Endothelial cell of umbilical vein (primary cell): Measurements from ENCODE around the gene PEAR1. TPM values are rescaled to one million over a fixed set of nuclear protein-coding genes. Genes with fewer than 3 reads are reported as not detected.

Experiments
- BruUV-seq: library from RNA; stranded (reverse); fragments of 400-500 nt; replicated peaks from 2 replicates; lab custom pipeline; 2021; lab: Mats Ljungman, UMichigan
- CTCF ChIA-PET: fragments of 300-600, 350-600 bp; sonication (Branson Sonifier 250); formaldehyde crosslinking; loops from one replicate; lab custom pipeline; 2021; ENCODE audit warnings: antibody characterized with exemption, inconsistent platforms; lab: Charles Lee
- POLR2A ChIA-PET: fragments of 300-600, 350-600 bp; sonication (Branson Sonifier 250); formaldehyde crosslinking; loops from one replicate; lab custom pipeline; 2021; ENCODE audit warnings: antibody characterized with exemption, inconsistent platforms; lab: Charles Lee
- DNase-seq: peaks from one replicate; pipeline ENCODE4 v3.0.0-alpha.2; 2011; ENCODE audit warnings: low read depth, low spot score
- FAIRE-seq: peaks from 2 replicates; lab custom pipeline; 2011; peaks lifted over from hg19 to GRCh38; lab: Jason Lieb, UNC
- H2AFZ ChIP-seq: 2 replicates; pipeline ENCODE4 v1.6.0; 2012; ENCODE audit warnings: low read depth, low read length, control low read depth, inconsistent platforms
- H3K27ac ChIP-seq: 2 replicates; pipeline ENCODE4 v1.5.1; 2011; ENCODE audit warnings: low read depth, mild to moderate bottlenecking, control low read depth, low read length, moderate library complexity; ENCODE audit not compliant: insufficient read depth
- H3K27me3 ChIP-seq, 2 experiments: 2 replicates each; pipeline versions ENCODE4 v1.6.0 to v1.6.1; 2011; ENCODE audit warnings: low read length in 2 of 2, mixed read lengths in 1 of 2; ENCODE audit not compliant: control insufficient read depth in 2 of 2, insufficient read depth in 2 of 2
- H3K36me3 ChIP-seq, 2 experiments: 2 replicates in 1 of 2; 3 replicates in 1 of 2; pipeline ENCODE4 v1.5.1; 2011; ENCODE audit warnings: low read length in 2 of 2, mild to moderate bottlenecking in 1 of 2, moderate library complexity in 1 of 2; ENCODE audit not compliant: control insufficient read depth in 2 of 2, insufficient read depth in 2 of 2; ENCODE audit errors: extremely low read depth in 1 of 2
- H3K4me1 ChIP-seq: 3 replicates; pipeline ENCODE4 v1.5.1; 2011; ENCODE audit warnings: mild to moderate bottlenecking, low read length; ENCODE audit not compliant: control insufficient read depth, insufficient read depth; ENCODE audit errors: extremely low read depth
- H3K4me2 ChIP-seq: 2 replicates; pipeline ENCODE4 v1.6.1; 2011; ENCODE audit warnings: low read length, control low read depth, mixed read lengths; ENCODE audit not compliant: insufficient read depth
- H3K4me3 ChIP-seq, 3 experiments: fragments of 200-600 bp in 1 of 3; sonication (generic), shearing (Covaris generic) in 1 of 3; replicated peaks in 1 of 3; 2 replicates each; pipeline ENCODE4 v1.5.1; 2011 to 2016; ENCODE audit warnings: control low read depth in 3 of 3, low read length in 3 of 3, mild to moderate bottlenecking in 2 of 3, inconsistent platforms in 1 of 3, low read depth in 1 of 3, moderate library complexity in 1 of 3; ENCODE audit not compliant: insufficient read depth in 1 of 3
- H3K79me2 ChIP-seq: 2 replicates; pipeline ENCODE4 v1.6.0; 2012; ENCODE audit warnings: low read length, inconsistent platforms; ENCODE audit not compliant: control insufficient read depth, insufficient read depth
- H3K9ac ChIP-seq: replicated peaks from 2 replicates; pipeline ENCODE3; 2011; ENCODE audit warnings: low read length, control low read depth; ENCODE audit not compliant: insufficient read depth; ENCODE audit errors: extremely low read depth
- H3K9me1 ChIP-seq: replicated peaks from 3 replicates; pipeline ENCODE4 v1.6.0; 2011; ENCODE audit warnings: mild to moderate bottlenecking, low read length; ENCODE audit not compliant: control insufficient read depth, insufficient read depth; ENCODE audit errors: extremely low read depth
- H3K9me3 ChIP-seq: replicated peaks from 2 replicates; pipeline ENCODE4 v1.5.1; 2012; ENCODE audit warnings: low read length, inconsistent platforms; ENCODE audit not compliant: control insufficient read depth, insufficient read depth
- H4K20me1 ChIP-seq: replicated peaks from 2 replicates; pipeline ENCODE3; 2011; ENCODE audit warnings: mild to moderate bottlenecking, low read length; ENCODE audit not compliant: control insufficient read depth, insufficient read depth; ENCODE audit errors: extremely low read depth
- CTCF ChIP-seq, 2 donors: IDR thresholded peaks; 1 replicate in 1 of 2; 2 replicates in 1 of 2; pipeline ENCODE4 v1.5.1; 2011; ENCODE audit warnings: low read length in 2 of 2, mild to moderate bottlenecking in 2 of 2, moderate library complexity in 2 of 2, control low read depth in 1 of 2, inconsistent platforms in 1 of 2, low read depth in 1 of 2; ENCODE audit not compliant: insufficient read depth in 1 of 2; ENCODE audit errors: extremely low read depth in 1 of 2
- EZH2 ChIP-seq: IDR thresholded peaks from 2 replicates; pipeline ENCODE4 v1.6.1; 2012; ENCODE audit warnings: borderline replicate concordance, low read depth, mild to moderate bottlenecking, moderate library complexity, low read length, inconsistent platforms; ENCODE audit not compliant: severe bottlenecking
- FOS ChIP-seq: IDR thresholded peaks from 2 replicates; pipeline ENCODE4 v1.6.1; 2011; ENCODE audit warnings: mild to moderate bottlenecking, low read length, moderate library complexity, borderline replicate concordance; ENCODE audit not compliant: insufficient read depth
- GATA2 ChIP-seq: IDR thresholded peaks from 2 replicates; pipeline ENCODE4 v1.7.0; 2011; ENCODE audit warnings: low read depth, mild to moderate bottlenecking, moderate library complexity, mixed read lengths, low read length; ENCODE audit not compliant: insufficient read length, insufficient read depth
- JUN ChIP-seq: IDR thresholded peaks from 2 replicates; pipeline ENCODE4 v1.6.1; 2011; ENCODE audit warnings: borderline replicate concordance, low read depth; ENCODE audit not compliant: insufficient read length, insufficient read depth
- MYC ChIP-seq: IDR thresholded peaks from one replicate; pipeline ENCODE4 v1.6.1; 2011; ENCODE audit warnings: mild to moderate bottlenecking, low read depth, low read length
- POLR2A ChIP-seq: IDR thresholded peaks from 2 replicates; pipeline ENCODE4 v1.6.1; 2012; ENCODE audit warnings: low read depth, mild to moderate bottlenecking, control low read depth, low read length
- POLR2AphosphoS5 ChIP-seq: IDR thresholded peaks from 2 replicates; pipeline ENCODE4 v1.6.1; 2012; ENCODE audit warnings: low read depth, mild to moderate bottlenecking, control low read depth, low read length, moderate library complexity; ENCODE audit not compliant: insufficient read depth
- dilution Hi-C: fragments of 300-500 bp; cut with MboI; formaldehyde crosslinking; loops from one replicate; pipeline ENCODE4 v1.15.0; 2019; ENCODE audit warnings: low sequenced_read_pairs; ENCODE audit not compliant: extremely low pct_ligation_motif_present
- intact Hi-C: fragments of 100-400 bp; cut with micrococcal nuclease; formaldehyde crosslinking; loops from one replicate; pipeline ENCODE4 v1.10.0; 2022
- polyA plus RNA-seq, 4 experiments: library from polyadenylated mRNA; depleted of rRNA in 3 of 4; stranded (reverse) in 3 of 4; unstranded in 1 of 4; fragments of >200 nt; gene quantifications; 2 replicates each; pipeline versions ENCODE4 v1.2.1 to v1.2.3, GENCODE V29; 2011 to 2012; ENCODE audit warnings: missing spikeins in 1 of 4
- total RNA-seq: library from RNA; stranded (reverse); gene quantifications from 2 replicates; pipeline ENCODE4 v1.2.3, GENCODE V29; 2021
- TF ChIP-seq, protein P1 (sequence below): IDR thresholded peaks from 2 replicates; pipeline ENCODE4 v1.6.1; 2011; ENCODE audit not compliant: insufficient read depth, insufficient read length

PEAR1 gene
- total and polyA plus RNA-seq, 2 donors (not counting 3 experiments of a cell fraction or from before 2014, with no cell fraction given): 90.7 to 106 TPM

- no peaks in the 10 kb centered on the region for H4K20me1 ChIP-seq
- FAIRE-seq: no peak
- no peak for DNase-seq
- intact Hi-C loops: no loop called here
- H2AFZ ChIP-seq: no peak overlapping the region
- H3K4me3 ChIP-seq: no peak overlapping the region
- no TSS peak for BruUV-seq
- ChIA-PET CTCF (interaction anchor here (1.1 to 10.5 kb wide), 5 partner anchors 8 to 166 kb away, joined by 4 to 336 read pairs (median 144); partner anchors contain the start of genes ISG20L2 and METTL25B), POLR2A (no interaction called here)
- no peak overlapping the region for H3K9ac ChIP-seq
- H3K79me2 ChIP-seq: no peaks in the 10 kb centered on the region
- H3K4me2 ChIP-seq: no peak overlapping the region
- no peaks in the 10 kb centered on the region for H3K9me3 ChIP-seq
- dilution Hi-C loops: no loop called here
- no peaks in the 10 kb centered on the region for H3K9me1 ChIP-seq
- TF ChIP-seq CTCF (IDR thresholded peaks at IDR 0.05; ENCODE audit: extremely low read depth in 1 of 2, insufficient read depth in 1 of 2, low read depth in 1 of 2, low read length in 2 of 2) (no peak), JUN (no peak), EZH2 (no peak), POLR2A (no peak), FOS (no peak), POLR2AphosphoS5 (no peak), MYC (no peak), GATA2 (no peak)
- TF ChIP-seq, protein P1, sequence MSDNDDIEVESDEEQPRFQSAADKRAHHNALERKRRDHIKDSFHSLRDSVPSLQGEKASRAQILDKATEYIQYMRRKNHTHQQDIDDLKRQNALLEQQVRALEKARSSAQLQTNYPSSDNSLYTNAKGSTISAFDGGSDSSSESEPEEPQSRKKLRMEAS: no peak
- H3K27ac ChIP-seq: no peak overlapping the region
- peaks cover 33 to 38% of the 10 kb centered on the region in 2 experiments for H3K27me3 ChIP-seq
- peaks cover 18% of the 10 kb centered on the region for H3K4me1 ChIP-seq
- no peaks in the 10 kb centered on the region for H3K36me3 ChIP-seq
Measured at GRCh38 chr1:156856282-156856785, 37.2 kb upstream of the PEAR1 start.
